M059J (cell line): ENCODE measurements around the gene CCM2. TPM values are rescaled to one million over a fixed set of nuclear protein-coding genes. Genes with fewer than 3 reads are reported as not detected.

Experiments
- DNase-seq: peaks from one replicate; pipeline ENCODE4 v3.0.0-alpha.2; 2012; ENCODE audit warnings: low read depth
- total RNA-seq: library from RNA; depleted of rRNA; stranded (reverse); fragments of >200 nt; shearing (Covaris generic); gene quantifications from 2 replicates; pipeline ENCODE4 v1.2.3, GENCODE V29; 2014

CCM2 gene
- total RNA-seq, 1 experiment from 2014 or later = 71.1 TPM

DNA sequence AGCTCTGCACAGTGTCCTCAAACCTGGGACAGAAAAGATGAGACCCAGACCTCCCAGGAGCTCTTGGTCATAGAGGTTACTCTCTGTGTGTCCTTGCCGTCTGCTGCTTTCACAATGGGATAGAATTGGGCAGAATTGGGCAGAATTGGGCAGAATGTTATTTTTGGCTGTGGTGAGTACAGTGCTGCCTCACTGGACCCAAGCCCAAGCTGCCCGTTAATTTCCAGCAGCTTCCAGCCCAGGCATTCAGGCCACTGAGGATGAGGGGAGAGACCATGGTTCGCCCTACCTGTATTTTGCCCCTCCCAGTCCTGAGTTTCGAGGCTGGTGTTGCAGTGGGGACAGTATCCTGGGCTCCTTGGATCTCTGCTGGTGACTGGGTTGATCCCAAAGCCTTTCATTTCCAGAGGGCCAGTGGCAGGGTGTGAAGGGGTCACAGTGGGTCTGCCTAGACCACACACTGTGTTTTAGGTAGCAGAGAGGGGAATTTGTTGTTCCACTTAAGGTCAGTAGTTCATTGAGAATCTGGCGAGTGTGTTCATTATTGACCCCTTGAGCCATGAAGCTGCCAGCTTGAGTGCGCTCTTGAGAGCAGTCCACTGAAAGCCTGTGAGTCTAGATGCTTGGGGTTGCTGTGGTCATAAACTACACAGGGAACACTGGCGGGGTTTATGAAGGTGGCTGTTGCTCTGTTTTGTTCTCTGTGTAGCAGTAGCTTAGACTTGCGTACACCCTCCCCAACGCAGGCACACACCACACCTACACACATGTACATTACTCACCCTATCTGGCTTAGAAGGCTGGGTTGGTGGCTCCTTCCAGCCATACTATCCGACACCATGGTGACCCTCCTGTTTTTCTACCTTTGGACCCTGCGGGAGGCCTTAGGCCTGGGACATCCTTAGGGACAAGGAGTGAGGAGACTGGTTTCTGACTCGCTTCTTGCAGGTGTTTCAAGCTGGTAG, 65.3 kb downstream of the CCM2 start:
- DNase-seq = no peak

GRCh38 chr7:45066409-45066808, 66.4 kb downstream of the CCM2 start:
- no peak for DNase-seq

DNA sequence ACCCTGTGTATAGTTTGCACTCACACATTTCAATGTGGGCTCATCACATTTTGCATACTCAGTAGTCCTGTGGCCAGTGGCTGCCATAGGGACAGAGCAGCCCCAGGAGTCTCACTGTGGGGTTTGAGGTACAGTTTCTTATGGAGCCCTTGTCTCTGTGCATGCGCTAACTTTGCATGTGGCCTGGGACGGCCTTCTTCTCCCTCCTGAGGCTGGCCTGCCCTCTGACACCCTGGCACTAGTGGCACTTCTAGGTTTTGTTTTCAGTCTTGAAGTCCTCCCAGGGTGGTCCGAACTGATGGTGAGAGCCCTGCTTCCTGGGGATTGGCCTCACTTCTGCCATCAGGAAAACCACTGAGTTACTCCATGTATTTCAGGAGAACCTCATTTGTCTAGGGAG, 67.6 kb downstream of the CCM2 start:
- no peak for DNase-seq

DNA sequence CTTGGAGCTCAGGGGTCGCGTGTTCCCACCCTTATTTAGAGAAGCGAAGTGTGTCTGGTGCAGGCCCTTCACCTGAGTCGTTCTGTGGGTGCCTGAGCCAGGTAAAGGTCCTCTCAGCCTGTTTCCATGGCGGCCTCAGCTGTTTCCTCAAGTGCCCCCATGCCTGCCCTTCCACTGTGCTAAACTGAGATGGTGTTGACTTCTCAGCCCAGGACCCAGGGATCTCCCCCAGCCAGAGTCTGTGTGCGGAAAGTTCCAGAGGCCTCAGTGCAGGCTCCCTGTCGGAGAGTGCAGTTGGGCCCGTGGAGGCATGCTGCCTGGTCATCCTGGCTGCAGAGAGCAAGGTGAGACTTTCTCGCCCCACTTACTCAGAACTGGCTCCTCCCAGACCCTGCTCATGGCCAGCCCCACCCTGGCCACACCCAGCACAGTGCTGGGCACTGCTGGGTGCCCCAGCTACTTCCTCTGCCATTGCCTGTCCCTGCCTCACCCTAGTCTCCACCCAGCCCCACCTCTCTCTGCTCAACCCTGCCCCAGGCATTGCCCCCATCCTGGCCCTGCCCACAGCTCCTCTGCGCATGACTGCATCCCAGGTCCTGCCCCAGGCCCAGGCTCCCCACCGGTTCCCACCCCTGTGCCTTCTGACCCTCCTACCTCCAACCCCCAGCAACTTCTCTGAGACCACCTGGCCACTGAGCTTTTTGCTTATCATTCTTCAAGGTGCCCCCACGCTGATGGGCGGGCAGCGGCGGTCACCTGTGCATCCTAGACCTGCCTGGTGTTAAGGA, 68.4 kb downstream of the CCM2 start:
- DNase-seq = no peak

GRCh38 chr7:45069444-45070253, 69.6 kb downstream of the CCM2 start:
- no peak for DNase-seq

DNA sequence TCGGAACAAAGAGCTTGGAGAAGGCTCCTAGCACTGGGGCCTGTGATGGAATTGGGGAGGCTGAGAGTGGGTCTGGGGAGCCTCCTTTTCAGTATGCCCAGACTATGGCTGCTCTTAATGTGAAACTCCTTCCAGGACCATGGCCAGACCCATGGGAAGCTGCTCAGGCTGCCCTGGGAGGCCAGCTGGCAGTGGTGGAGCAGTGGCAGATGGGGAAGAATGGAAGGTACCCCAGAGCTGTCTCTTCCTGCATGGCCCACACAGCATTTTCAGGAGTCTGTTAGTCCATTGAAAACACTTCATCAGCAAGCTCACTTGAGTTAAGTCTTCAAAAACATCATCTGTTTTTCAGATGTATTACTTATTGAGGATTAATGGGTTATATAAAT, 70.2 kb downstream of the CCM2 start:
- DNase-seq = no peak

GRCh38 chr7:45071528-45071927, 71.5 kb downstream of the CCM2 start:
- no peak for DNase-seq

- DNase-seq = no peak
Measured at GRCh38 chr7:45072131-45073030, 72.4 kb downstream of the CCM2 start.

GRCh38 chr7:45073031-45073785, 73.2 kb downstream of the CCM2 start:
- DNase-seq = peak; percentile 48

DNA sequence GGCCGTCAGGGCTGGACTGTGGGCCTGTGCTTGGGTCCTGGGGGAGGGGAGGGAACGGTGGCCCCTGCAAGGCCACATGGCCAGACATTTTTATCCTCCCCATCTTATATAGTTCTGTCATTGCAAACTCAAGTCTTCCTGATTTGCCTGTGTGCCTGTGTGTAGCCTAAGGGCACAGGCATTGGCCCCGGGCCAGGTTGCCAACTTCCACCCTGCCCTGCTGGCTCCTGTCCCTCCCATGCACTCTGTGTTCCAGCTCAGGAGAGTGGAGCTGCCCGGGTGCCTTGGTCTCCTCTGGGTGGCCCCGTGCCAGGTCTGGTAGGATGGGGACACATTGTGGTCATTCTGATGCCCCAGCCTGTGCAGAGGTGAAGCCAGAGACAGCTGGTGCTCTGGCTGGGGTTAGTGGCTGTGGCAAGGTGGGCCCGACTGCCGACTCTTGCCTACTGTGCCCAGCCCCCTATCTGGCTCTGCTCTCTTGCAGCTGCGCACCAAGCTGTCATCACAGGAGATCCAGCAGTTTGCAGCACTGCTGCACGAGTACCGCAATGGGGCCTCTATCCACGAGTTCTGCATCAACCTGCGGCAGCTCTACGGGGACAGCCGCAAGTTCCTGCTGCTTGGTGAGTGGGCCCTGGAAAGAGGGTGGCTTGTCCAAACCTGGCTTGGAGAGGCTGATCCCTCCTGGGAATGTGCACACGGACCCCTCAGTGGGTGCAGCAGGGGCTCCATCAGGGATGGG, 74.0 kb downstream of the CCM2 start:
- peak; percentile 59 for DNase-seq

DNA sequence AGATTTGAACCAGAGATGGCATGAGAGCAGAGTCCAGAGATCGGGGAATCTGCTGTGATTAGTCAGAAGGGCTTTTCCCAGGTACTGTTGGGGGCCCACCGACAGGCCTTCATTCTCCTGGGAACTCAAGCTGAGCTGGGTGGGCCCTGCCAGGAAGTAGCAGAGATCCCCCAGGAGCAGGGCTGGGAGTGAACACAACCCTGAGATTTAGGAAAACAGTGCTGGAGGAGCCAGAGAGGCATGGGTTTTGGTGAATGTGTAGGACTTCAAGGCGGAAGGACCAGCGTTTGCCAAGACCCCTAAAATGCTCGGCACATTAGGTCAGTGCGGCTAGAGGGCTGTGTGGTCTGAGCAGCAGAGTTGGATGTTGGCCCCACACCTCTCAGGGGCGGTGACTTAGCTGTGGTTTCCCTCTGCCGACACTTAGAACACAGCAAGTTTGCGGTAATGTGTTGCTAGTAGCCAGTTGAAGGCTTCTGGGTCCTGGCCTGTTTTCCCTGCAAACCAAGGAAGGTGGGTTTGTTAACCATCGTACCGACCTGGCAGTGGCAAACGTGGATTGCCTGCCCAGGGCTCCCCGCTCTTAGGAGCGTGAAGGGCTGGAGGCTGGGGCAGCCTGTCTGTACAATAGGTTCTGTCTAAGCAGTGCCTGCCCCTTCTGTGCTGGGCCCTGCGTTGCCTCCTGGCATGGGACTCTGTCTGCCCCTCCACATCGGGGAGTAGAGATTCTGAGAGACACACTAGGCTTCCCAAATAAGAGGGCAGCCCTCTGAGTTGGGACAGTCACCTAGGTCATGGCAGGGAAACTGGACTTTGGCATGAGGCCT, 74.7 kb downstream of the CCM2 start:
- DNase-seq = no peak

- no peak for DNase-seq
Measured at GRCh38 chr7:45075355-45075644, 75.3 kb downstream of the CCM2 start.

GRCh38 chr7:45075871-45076796, 76.1 kb downstream of the CCM2 start:
- DNase-seq = no peak

DNA sequence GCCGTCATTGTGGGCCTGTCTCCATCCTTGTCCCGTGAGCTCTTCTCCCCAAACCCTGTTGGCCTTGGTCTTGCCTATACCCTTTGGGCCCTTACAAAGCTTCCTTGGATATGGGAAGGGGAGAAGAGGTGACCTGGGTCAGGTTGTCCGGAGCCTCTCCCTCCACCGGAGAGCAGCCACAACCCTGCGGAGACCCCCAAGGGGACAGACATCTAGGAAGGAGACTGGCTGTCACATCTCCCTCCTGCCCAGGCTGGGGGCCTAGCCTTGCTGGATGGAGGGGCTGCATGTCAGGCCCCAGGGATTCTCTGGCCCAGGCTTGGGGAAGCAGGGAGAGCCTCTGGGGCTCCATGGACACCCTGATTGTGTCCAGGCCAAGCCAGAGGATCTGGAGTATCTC, 76.9 kb downstream of the CCM2 start:
- DNase-seq = no peak

DNA sequence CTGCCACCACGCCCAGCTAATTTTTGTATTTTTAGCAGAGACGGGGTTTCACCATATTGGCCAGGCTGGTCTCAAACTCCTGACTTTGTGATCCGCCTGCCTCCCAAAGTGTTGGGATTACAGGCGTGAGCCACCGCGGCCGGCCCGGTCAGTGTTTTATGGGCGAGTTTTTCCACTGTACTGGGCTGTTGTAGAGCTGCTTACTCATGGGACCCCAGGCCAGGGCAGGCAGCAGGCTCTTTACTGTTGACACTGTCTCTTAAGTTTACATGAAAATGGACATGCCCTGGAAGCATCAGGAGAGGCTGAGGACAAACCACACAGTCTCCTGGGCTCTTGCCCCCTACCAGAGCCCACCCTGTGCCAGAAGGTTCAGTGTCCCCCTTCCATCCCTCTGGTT, 77.6 kb downstream of the CCM2 start:
- DNase-seq = no peak

DNA sequence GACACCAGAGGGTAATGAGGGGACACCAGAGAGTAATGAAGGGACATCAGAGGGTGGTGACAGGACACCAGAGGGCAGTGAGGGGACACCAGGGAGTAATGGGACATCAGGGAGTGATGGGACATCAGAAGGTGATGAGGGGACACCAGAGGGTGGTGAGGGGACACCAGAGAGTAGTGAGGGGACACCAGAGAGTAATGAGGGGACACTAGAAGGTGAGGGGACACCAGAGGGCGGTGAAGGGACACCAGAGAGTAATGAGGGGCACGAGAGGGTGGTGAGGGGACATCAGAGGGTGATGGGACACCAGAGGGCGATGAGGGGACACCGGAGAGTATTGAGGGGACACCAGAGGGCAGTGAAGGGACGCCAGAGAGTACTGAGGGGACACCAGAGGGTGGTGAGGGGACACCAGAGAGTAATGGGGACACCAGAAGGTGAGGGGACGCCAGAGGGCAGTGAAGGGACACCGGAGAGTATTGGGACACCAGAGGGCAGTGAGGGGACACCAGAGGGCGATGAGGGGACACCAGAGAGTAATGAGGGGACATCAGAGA, 78.2 kb downstream of the CCM2 start:
- no peak for DNase-seq

DNA sequence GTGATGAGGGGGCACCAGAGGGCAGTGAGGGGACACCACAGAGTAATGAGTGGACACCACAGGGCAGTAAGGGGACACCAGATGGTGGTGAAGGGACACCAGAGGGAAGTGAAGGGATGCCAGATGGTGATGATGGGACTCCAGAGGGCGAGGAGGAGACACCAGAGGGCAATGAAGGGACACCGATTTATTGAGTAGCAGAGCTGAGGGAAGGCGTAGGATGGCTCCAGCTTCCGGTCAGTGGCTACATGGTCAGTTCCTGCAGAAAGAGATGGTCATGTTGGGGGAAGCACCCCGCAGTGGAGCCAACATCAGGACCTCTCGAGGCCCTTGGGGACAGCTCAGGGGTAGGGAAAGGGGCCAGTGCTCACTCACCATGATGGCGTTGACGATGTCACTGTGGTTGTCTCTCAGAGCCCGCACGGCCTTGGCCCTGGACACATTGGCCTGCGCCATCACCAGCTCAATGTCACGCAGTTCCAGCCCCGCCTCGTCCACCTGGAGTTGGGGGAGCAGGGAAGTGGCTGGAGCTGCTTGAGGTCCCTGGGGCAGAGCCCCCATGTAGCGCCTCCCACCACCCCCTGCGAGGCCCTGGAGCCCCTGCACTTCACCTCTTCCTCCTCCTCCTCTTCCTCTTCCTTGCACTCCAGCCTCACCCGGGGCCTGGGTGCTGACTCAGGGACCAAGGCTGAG, 80.4 kb downstream of the CCM2 start:
- peak; percentile 32 for DNase-seq
